Stomach (tissue), 4 donors: ENCODE results near the gene RAB13.

Experiments used
- CTCF ChIP-seq, 7 experiments: fragments of 450-650 bp in 4 of 7; fragments of 200-600 bp in 3 of 7; sonication (generic) in 3 of 7; IDR thresholded peaks; one replicate each; pipeline ENCODE4 v1.5.1; 2016 to 2019; ENCODE audit warnings: antibody characterized with exemption in 7 of 7, control low read depth in 2 of 7, mild to moderate bottlenecking in 1 of 7
- EP300 ChIP-seq: sonication (generic); formaldehyde crosslinking; IDR thresholded peaks from one replicate; pipeline ENCODE4 v1.6.1; 2017; ENCODE audit warnings: antibody characterized with exemption
- POLR2A ChIP-seq, 4 donors: fragments of 450-650 bp; IDR thresholded peaks; one replicate each; pipeline ENCODE4 v1.6.1; 2016; ENCODE audit warnings: antibody characterized with exemption in 4 of 4, control low read depth in 2 of 4, mild to moderate bottlenecking in 1 of 4, moderate library complexity in 1 of 4
- POLR2AphosphoS5 ChIP-seq, 3 donors: sonication (generic); formaldehyde crosslinking; IDR thresholded peaks; one replicate each; pipeline ENCODE4 v1.6.1; 2016; ENCODE audit warnings: antibody characterized with exemption in 3 of 3

GRCh38 chr1:153968000-153968363, 18.2 kb downstream of the RAB13 start:
- no peak for TF ChIP-seq CTCF (IDR thresholded peaks at IDR 0.05)
- TF ChIP-seq POLR2A (IDR thresholded peaks at IDR 0.05) = no peak
- TF ChIP-seq EP300 = no peak
- peak in 1 of 3 donors; percentile 27 for TF ChIP-seq POLR2AphosphoS5 (IDR thresholded peaks at IDR 0.05)
